ENCODE measurements around the gene CHTF18. TPM values are rescaled to one million over a fixed set of nuclear protein-coding genes. Genes with fewer than 3 reads are reported as not detected.

CHTF18 gene
- total RNA-seq, 1 donor from 2014 or later, result 97.4 TPM

GRCh38 chr16:844638-845350 lies 56.4 kb downstream of the CHTF18 start:
- intact Hi-C loops (cut with micrococcal nuclease), result no loop called here

DNA sequence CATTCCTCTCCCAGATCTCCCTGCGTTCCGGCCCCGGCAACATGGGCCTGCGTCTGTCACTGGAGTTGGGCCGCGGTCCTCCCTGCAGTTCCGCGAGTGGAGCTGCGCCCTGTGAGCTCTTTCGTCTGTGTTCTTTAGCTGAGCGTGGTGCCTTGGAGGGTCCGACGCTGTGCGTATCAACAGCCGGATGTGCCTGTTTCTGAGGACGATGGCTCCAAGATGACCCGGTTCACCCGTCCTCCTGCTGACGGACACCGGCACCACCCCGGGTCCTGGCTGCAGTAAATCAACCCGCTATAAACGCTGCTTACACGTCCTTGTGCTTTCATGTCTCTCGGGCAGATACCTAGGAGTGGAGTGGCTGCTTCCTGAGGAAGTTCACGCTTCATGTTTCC lies 56.9 kb downstream of the CHTF18 start:
- intact Hi-C loops (cut with micrococcal nuclease), result no loop called here

DNA sequence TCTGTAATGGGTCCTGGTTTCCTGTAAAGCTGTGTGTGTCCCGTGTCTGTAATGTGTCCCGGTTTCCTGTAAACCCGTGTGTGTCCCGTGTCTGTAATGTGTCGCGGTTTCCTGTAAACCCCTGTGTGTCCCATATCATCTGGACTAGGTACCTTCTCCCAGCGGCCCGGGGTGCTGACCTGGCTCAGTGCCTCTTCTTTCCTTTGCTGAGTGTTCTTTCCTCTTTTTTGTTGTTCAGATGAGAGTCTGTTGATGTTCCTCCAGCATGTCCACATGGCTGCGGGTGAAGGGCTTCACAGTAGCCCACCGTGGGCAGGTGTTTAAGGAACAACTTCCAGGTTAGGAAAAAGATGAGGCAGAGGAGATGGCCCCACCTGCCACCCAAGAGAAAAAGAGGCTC lies 58.7 kb downstream of the CHTF18 start:
- intact Hi-C loops (cut with micrococcal nuclease), result no loop called here

Other genes with a start within 250 kb of the CHTF18 start
- not detected in 2 replicates for gene PRR35, start 228.2 kb upstream of the CHTF18 start, total RNA-seq
- gene NHLRC4, start 221.6 kb upstream of the CHTF18 start, total RNA-seq, result 1.4 and 1.5 TPM in 2 replicates
- 43.3 and 45.7 TPM in 2 replicates for gene PIGQ, start 218.7 kb upstream of the CHTF18 start, total RNA-seq
- 13.6 and 16.3 TPM in 2 replicates for gene RAB40C, start 198.6 kb upstream of the CHTF18 start, total RNA-seq
- 0.75 and 0.77 TPM in 2 replicates for gene WFIKKN1, start 157.6 kb upstream of the CHTF18 start, total RNA-seq
- gene METTL26, start 152.3 kb upstream of the CHTF18 start, total RNA-seq, result 91.0 and 91.4 TPM in 2 replicates
- 24.5 and 32.0 TPM in 2 replicates for gene MCRIP2, start 146.8 kb upstream of the CHTF18 start, total RNA-seq
- gene WDR90, start 139.3 kb upstream of the CHTF18 start, total RNA-seq, result 85.1 and 86.7 TPM in 2 replicates
- 130 and 137 TPM in 2 replicates for gene RHOT2, start 120.5 kb upstream of the CHTF18 start, total RNA-seq
- 0.91 and 1.4 TPM in 2 replicates for gene RHBDL1, start 112.9 kb upstream of the CHTF18 start, total RNA-seq
- gene STUB1, start 108.2 kb upstream of the CHTF18 start, total RNA-seq, result 67.9 and 71.2 TPM in 2 replicates
- 37.2 and 41.3 TPM in 2 replicates for gene JMJD8, start 104.3 kb upstream of the CHTF18 start, total RNA-seq
- 17.1 and 18.7 TPM in 2 replicates for gene WDR24, start 98.2 kb upstream of the CHTF18 start, total RNA-seq
- 12.0 TPM in 2 replicates for gene FBXL16, start 82.8 kb upstream of the CHTF18 start, total RNA-seq
- 10.3 and 10.8 TPM in 2 replicates for gene METRN, start 73.5 kb upstream of the CHTF18 start, total RNA-seq
- 25.9 and 26.1 TPM in 2 replicates for gene ANTKMT, start 67.5 kb upstream of the CHTF18 start, total RNA-seq
- 4.3 and 5.4 TPM in 2 replicates for gene CCDC78, start 62.2 kb upstream of the CHTF18 start, total RNA-seq
- gene HAGHL, start 61.5 kb upstream of the CHTF18 start, total RNA-seq, result 5.9 and 8.5 TPM in 2 replicates
- 35.4 and 37.6 TPM in 2 replicates for gene CIAO3, start 47.6 kb upstream of the CHTF18 start, total RNA-seq
- 0.18 TPM in 1 of 2 replicates, not detected in the other for gene MSLN, start 27.9 kb upstream of the CHTF18 start, total RNA-seq
- 34.8 TPM in 2 replicates for gene RPUSD1, start 239 bp upstream of the CHTF18 start, total RNA-seq
- not detected in 2 replicates for gene GNG13, start 12.1 kb downstream of the CHTF18 start, total RNA-seq
- 19.4 and 21.9 TPM in 2 replicates for gene LMF1, start 182.4 kb downstream of the CHTF18 start, total RNA-seq
- 0.11 TPM in 1 of 2 replicates, not detected in the other for gene SOX8, start 193.2 kb downstream of the CHTF18 start, total RNA-seq